Limb (tissue), 2 donors: ENCODE data around the gene HMG20A.
"Not testable (repeated sequence)": the region's sequence is repeated elsewhere in the genome, so short reads cannot be mapped to it uniquely, and the experiment has no call there.

Experiments
- DNase-seq, 2 donors: peaks; one replicate each; pipeline ENCODE4 v3.0.0-alpha.2; 2016; ENCODE audit errors: extremely low spot score in 2 of 2

Gene HMG20A

DNA sequence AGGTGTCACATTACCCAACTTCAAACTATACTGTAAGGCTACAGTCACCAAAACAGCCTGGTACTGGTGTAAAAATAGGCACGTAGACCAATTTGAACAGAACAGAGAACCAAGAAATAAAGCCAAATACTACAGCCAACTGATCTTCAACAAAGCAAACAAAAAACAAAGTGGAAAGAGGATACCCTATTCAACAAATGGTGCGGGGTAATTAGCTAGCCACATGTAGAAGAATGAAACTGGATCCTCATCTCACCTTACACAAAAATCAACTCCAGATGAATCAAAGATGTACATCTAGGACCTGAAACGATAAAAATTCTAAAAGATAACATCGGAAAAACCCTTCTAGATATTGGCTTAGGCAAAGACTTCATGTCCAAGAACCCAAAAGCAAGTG lies 13.8 kb upstream of the HMG20A start:
- DNase-seq: no peak

DNA sequence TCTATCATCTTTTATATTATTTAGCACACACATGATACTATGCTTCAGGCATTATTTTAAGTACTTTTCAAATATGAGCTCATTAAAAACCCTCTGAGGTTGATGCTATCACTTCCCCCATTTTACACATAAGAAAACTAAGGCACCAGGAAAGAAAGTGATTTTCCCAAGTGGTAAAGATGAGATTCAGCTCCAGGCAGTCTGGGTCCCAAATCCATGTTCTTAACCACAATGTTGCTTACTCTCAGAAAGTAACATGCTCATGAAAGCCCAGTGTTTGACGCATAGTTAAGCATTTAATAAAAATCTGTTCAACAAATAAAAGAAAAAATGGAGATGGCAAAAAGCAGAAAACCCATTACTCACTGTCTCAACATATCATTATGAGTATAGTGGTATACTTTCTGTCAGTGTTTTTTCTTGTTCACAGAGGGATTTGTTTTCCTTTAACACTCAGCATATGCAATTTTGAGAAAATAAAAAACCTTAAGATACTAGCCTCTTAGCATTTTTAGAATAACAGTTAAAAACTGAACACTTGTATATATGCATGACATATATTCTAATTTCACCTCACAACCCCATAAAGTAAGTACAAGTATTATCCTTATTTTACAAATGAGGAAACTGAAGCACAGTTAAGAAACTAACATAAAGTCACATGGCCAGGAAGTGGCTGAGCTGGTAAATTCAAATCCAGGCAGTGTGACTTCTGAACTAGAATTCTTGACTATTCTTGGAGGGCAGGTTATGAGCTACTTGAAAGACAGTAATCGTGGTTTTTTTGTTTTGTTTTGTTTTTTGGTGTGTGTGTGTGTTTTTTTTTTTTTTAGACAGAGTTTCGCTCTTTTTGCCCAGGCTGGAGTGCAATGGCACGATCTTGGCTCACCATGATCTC lies 11.2 kb upstream of the HMG20A start:
- DNase-seq: no peak

GRCh38 chr15:77410157-77410500 lies 10.6 kb upstream of the HMG20A start:
- DNase-seq: not testable (repeated sequence)

- no peak for DNase-seq
Measured at GRCh38 chr15:77410701-77411618, 9.7 kb upstream of the HMG20A start.

DNA sequence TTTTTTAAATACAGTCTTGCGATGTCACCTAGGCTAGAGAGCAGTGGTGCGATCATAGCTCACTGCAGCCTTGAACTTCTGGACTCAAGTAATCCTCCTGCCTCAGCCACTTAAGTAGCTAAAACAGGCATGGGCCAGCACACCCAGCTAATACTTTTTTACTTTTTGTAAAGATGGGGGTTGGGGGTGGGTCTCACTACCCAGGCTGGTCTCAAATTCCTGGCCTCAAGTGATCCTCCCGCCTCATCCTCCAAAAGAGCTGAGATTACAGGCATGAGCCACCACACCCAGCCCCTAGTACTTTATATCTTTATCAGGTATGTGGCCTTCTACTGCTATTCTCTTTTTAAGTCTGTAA lies 9.1 kb upstream of the HMG20A start:
- no peak for DNase-seq

GRCh38 chr15:77412972-77413698 lies 7.6 kb upstream of the HMG20A start:
- no peak for DNase-seq

DNA sequence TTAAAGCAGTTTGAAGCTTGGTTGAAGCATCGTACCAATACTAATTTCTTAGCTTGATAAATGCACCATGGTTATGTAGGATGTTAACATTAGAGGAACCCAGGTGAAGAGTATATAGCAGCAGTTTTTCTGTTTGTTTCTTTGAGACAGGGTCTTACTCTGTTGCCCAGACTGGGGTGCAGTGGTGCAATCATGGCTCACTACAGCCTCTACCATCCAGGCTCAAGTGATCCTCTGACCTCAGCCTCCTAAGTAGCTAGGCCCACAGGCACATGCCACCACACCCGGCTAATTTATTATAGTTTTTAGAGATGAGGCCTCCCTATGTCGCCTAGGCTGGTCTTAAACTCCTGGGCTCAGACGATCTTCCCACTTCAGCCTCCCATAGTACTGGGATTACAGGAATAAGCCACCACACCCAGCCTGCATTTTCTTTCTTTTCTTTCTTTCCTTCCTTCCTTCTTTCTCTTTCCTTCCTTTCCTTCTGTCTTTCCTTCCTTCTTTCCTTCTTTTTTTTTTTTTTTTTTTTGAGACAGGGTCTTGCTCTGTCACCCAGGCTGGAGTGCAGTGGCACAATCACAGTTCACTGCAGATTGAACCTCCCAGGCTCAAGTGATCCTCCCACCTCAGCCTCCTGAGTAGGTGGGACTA lies 6.9 kb upstream of the HMG20A start:
- DNase-seq: no peak

GRCh38 chr15:77414789-77415442 lies 5.8 kb upstream of the HMG20A start:
- DNase-seq: no peak

GRCh38 chr15:77415450-77416147 lies 5.1 kb upstream of the HMG20A start:
- no peak for DNase-seq

DNA sequence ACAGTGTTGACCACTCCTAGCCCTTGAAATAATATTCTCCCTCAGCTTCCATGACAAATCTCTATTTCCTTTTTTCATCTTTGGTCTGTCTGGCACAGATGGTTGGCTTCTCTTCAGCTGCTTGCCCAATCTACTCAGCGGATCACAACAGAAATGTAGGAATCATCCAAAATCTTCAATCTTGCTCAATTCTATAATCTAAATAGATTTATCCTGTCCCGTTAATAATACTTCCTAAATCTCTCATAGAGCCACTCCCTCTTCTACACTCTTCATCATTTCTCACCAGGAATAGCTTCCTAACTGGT lies 4.6 kb upstream of the HMG20A start:
- no peak for DNase-seq

DNA sequence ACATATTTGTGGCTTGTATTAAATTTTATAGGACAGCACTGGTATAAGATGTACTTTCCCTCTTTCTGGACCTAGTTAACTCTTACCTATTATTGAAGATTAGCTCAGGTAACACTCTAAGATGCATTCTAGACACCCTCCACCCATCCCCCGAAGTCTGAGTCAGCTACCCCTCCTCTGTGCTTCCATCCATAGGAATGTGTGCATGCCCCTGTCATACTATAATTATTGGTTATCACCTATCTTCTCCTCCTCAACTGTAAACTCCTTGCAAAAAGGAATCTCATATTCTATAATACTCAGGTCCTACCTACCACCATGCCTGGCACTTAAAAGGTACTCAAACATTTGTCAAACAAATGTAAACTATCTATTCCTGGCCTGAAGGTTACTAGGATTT lies 3.7 kb upstream of the HMG20A start:
- DNase-seq: no peak

DNA sequence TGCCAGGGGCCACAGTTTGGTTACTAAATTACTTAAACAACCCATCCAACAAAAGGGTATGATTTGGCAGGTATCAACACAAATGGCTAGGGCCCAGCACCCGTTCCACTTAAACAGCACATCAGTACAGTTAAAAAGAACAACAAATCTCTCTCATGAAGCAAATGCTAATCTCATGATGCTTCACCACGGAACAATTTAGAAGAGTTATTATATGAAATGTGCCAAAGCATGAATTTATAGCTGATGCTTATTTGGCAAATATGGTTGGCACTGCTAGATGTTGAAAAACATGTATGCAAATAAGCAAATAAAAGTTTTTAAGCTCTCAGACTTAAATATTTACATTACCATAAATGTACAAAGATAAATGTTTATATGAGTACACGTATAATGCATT lies 3.1 kb upstream of the HMG20A start:
- no peak for DNase-seq

DNA sequence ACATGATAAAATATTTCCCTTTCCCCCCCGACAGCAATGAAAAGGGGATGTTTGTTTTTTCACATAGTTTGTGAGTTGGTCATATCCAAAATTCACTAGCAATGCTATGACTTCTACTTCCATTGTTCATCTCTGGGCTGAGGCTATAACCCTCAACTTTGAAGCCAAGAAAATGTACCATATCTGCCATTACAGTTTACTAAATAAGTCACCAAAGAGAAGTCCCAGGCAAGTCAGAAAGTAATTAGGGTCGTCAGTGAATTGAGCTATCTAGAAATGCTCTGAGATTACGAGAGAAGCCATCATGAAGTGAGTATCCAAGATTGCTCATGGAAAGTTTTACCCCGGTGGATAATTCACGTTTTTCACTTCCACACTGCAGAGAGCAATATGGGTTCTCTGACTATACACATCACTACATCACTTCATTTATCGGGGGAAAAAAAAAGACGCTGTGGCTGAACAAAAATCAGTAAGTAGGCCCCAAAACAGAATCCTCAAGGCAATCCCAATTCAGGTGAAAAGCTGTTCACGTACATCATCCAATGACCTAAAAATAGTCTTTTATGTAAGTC lies 2.2 kb upstream of the HMG20A start:
- no peak for DNase-seq

DNA sequence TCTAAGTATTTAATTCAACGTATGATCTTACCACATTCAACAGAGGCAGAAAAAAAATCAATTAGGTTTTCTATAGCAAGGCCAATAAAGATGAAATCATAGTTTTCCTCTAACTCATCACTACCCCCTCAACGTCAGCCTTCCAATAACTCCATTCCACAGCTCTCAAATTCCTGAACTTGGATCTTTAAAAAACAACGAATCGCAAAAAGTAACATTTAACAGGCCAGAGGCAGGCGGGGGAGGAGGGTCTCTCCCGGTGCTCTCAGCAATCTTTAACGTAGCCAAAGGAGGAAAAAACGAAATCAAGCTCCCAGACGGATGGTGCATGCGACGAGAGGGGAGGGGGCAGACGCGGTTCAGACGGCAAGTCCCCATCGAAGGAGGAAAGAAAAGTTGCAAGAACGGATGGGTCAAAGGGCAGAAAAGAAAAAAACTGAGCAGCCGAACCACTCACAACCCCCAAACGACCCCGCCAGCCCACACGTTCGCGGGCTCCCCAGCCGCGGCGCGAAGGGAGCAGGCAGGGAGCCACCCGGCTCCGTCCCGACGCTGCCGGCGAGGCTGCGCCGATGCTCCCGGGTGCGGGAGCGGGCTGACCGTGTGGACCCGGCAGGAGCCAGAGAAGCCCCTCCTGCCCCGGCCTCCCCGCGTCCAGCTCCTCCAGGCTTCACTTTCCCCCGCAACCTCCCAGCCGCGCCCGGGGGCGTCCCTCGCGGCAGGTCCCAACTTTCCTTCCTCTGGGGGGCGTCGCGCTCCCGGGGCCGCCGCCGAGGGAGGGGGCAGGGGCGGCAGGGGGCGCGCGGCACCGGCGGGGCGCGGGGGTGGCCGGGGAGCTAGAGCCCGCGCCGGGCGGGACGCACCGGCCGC lies 1.5 kb upstream of the HMG20A start:
- DNase-seq: peak; percentile 43 to 77

DNA sequence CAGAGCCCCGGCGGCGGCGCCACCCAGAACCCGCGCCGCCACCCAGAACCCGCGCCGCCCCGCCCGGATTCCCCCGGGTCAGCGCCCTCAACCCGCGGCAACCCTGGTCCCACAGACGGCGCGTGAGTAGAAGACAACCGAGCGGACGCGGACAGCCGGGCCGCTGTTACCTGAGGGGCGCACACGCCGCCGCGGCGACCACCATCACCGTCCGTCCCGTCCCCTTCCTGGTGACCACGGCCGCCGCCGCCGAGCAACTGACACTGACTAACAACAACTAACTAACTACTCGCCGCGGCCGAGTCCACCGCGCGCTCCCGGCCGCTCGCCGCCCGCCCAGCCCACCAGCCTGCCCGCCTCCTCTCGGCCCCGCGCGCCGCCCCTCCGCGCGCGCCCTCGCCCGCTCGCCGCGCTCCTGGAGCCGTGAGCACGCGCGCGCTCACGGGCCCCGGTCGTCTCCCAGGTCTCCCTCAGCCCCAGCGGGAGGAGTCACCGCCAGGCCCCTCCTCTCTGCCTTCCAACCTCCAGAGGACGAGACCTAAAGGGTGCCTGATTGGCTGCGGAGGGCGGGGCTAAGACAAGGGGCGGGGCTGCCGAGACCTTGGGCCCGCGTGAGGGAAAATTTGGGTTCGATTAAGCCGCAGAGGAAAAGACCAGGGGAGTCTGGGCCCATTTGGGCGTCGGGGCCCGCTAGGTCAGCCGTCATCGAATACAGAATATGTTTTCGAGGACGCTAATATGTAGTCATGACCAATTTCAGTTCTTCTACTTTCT lies 665 bp upstream of the HMG20A start, which contains the start of gene PEAK1:
TSS of gene PEAK1 (minus strand) at position 269 of the 774 bp plus-strand sequence. CDS start 238,178 bp downstream, outside the sequence.
- peak; percentile 97 to 99 for DNase-seq

DNA sequence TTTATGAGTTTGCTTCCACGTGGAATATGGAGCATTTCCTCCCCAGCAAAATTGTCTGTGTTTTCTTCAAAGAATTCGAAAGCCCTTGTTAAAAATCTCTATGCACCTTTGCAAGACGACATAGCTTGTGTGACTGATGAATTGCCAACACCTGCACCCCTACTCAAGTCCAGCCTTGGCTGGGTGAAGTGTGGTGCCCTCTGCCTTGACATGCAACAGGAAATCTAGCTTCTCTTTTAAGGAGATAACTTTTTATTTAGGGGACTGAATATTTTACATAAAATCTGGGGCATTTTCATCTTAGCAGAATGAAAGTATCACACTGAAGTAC lies 647 bp downstream of the HMG20A start:
- DNase-seq: no peak

GRCh38 chr15:77425104-77425503 lies 4.4 kb downstream of the HMG20A start:
- no peak for DNase-seq

GRCh38 chr15:77426377-77426776 lies 5.7 kb downstream of the HMG20A start:
- DNase-seq: no peak
